DMS114 treated with DMSO at 0.1 percent for 48 hours (cell line): ENCODE measurements around the gene IGFBP5.

Source experiments
- DNase-seq: peaks from one replicate; lab custom pipeline; 2025; ENCODE audit not compliant: unreplicated experiment; lab: John Stamatoyannopoulos, UW

The IGFBP5 gene

GRCh38 chr2:216650626-216651257 lies 44.6 kb downstream of the IGFBP5 start:
- no peak for DNase-seq

GRCh38 chr2:216649574-216649973 lies 45.8 kb downstream of the IGFBP5 start:
- no peak for DNase-seq

GRCh38 chr2:216648105-216648504 lies 47.2 kb downstream of the IGFBP5 start:
- DNase-seq: no peak

- no peak for DNase-seq
Measured at GRCh38 chr2:216646116-216646515, 49.2 kb downstream of the IGFBP5 start.

- DNase-seq: no peak
Measured at GRCh38 chr2:216645636-216645950, 49.8 kb downstream of the IGFBP5 start.

GRCh38 chr2:216644842-216645635 lies 50.3 kb downstream of the IGFBP5 start:
- DNase-seq: no peak

- DNase-seq: no peak
Measured at GRCh38 chr2:216643986-216644659, 51.2 kb downstream of the IGFBP5 start.

GRCh38 chr2:216637472-216637871 lies 57.9 kb downstream of the IGFBP5 start:
- no peak for DNase-seq

- DNase-seq: no peak
Measured at GRCh38 chr2:216636551-216637450, 58.5 kb downstream of the IGFBP5 start.

- no peak for DNase-seq
Measured at GRCh38 chr2:216635701-216636550, 59.4 kb downstream of the IGFBP5 start.

- DNase-seq: no peak
Measured at GRCh38 chr2:216635171-216635570, 60.2 kb downstream of the IGFBP5 start.

- no peak for DNase-seq
Measured at GRCh38 chr2:216634370-216635148, 60.8 kb downstream of the IGFBP5 start.

- DNase-seq: no peak
Measured at GRCh38 chr2:216633616-216634369, 61.6 kb downstream of the IGFBP5 start.

- peak; percentile 58 for DNase-seq
Measured at GRCh38 chr2:216632952-216633615, 62.3 kb downstream of the IGFBP5 start, which contains the start of gene IGFBP2. TSS of gene IGFBP2 (plus strand) at chr2:216633420. CDS start at chr2:216633524, 104 bp downstream.

- no peak for DNase-seq
Measured at GRCh38 chr2:216632346-216632951, 62.9 kb downstream of the IGFBP5 start.

- DNase-seq: no peak
Measured at GRCh38 chr2:216629784-216630183, 65.6 kb downstream of the IGFBP5 start.

GRCh38 chr2:216626875-216627245 lies 68.5 kb downstream of the IGFBP5 start:
- no peak for DNase-seq
